SK-N-MC (cell line): ENCODE data around the gene RNF32.

Experiments
- EZH2 ChIP-seq: fragments of 200-600 bp; sonication (generic); IDR thresholded peaks from one replicate; pipeline ENCODE4 v1.6.1; 2017; ENCODE audit warnings: antibody characterized with exemption
- POLR2AphosphoS5 ChIP-seq: IDR thresholded peaks from 2 replicates; pipeline ENCODE4 v1.6.1; 2012; ENCODE audit warnings: mild to moderate bottlenecking, low read depth, low read length, borderline replicate concordance

- TF ChIP-seq EZH2 (no peak), POLR2AphosphoS5 (peak; percentile 78)
These were observed at the start of gene RNF32 for GRCh38 chr7:156640257-156640948.
